H1 (cell line): ENCODE measurements around the gene RGL3. TPM values are rescaled to one million over a fixed set of nuclear protein-coding genes. Genes with fewer than 3 reads are reported as not detected.
A peak's percentile ranks its signal among the peaks of the same experiment; 100 is the strongest.

Experiments
- CTCF ChIA-PET: fragments of 300-600 bp; sonication (Branson Sonifier 250); formaldehyde crosslinking; loops from one replicate; lab custom pipeline; 2021; ENCODE audit not compliant: partially characterized antibody; lab: Charles Lee
- POLR2A ChIA-PET: fragments of 300-600 bp; sonication (Branson Sonifier 250); formaldehyde crosslinking; loops from one replicate; lab custom pipeline; 2021; ENCODE audit warnings: inconsistent platforms; ENCODE audit not compliant: partially characterized antibody; lab: Charles Lee
- DNase-seq, 2 experiments: peaks; one replicate each; pipeline versions ENCODE4 v3.0.0 to v3.0.0-alpha.2; 2010 to 2022; ENCODE audit warnings: low spot score in 2 of 2, low read depth in 1 of 2, mixed read lengths in 1 of 2
- FAIRE-seq: peaks from 2 replicates; lab custom pipeline; 2011; peaks lifted over from hg19 to GRCh38; lab: Jason Lieb, UNC
- H2AFZ ChIP-seq: 2 replicates; pipeline ENCODE4 v1.8.1; 2012; ENCODE audit warnings: low read length, inconsistent platforms
- H2AK5ac ChIP-seq: 2 replicates; pipeline ENCODE4 v1.6.1; 2013; ENCODE audit warnings: low read depth, low read length
- H2BK120ac ChIP-seq: replicated peaks from 2 replicates; pipeline ENCODE3; 2013; ENCODE audit warnings: low read depth, low read length, inconsistent platforms
- H2BK12ac ChIP-seq: 2 replicates; pipeline ENCODE4 v1.6.1; 2013; ENCODE audit warnings: low read depth, low read length
- H2BK15ac ChIP-seq: 2 replicates; pipeline ENCODE4 v1.6.1; 2013; ENCODE audit warnings: low read length
- H2BK20ac ChIP-seq: 2 replicates; pipeline ENCODE4 v1.6.1; 2013; ENCODE audit warnings: low read length
- H2BK5ac ChIP-seq: 2 replicates; pipeline ENCODE4 v1.6.1; 2013; ENCODE audit warnings: low read depth, low read length
- H3K14ac ChIP-seq: 2 replicates; pipeline ENCODE4 v1.6.1; 2013; ENCODE audit warnings: inconsistent platforms; ENCODE audit not compliant: insufficient read length
- H3K18ac ChIP-seq: 2 replicates; pipeline ENCODE4 v1.6.1; 2013; ENCODE audit warnings: low read length; ENCODE audit errors: extremely low read depth
- H3K23ac ChIP-seq: 2 replicates; pipeline ENCODE4 v1.6.1; 2013; ENCODE audit warnings: inconsistent platforms; ENCODE audit not compliant: insufficient read length
- H3K23me2 ChIP-seq: 2 replicates; pipeline ENCODE4 v1.6.1; 2013; ENCODE audit warnings: low read depth, low read length
- H3K27ac ChIP-seq: 2 replicates; pipeline ENCODE4 v1.6.1; 2011; ENCODE audit warnings: low read depth, low read length, inconsistent platforms
- H3K27me3 ChIP-seq, 4 experiments: replicated peaks in 1 of 4; 1 replicate in 1 of 4; 2 replicates in 3 of 4; pipeline versions ENCODE4 v1.6.1 to v1.8.1; 2011 to 2013; ENCODE audit warnings: low read length in 3 of 4, mild to moderate bottlenecking in 3 of 4, inconsistent platforms in 2 of 4, mixed read lengths in 2 of 4, moderate library complexity in 1 of 4; ENCODE audit not compliant: control insufficient read depth in 3 of 4, insufficient read depth in 3 of 4; ENCODE audit errors: extremely low read depth in 1 of 4
- H3K36me3 ChIP-seq, 4 experiments: 2 replicates each; pipeline versions ENCODE4 v1.6.1 to v1.8.1; 2011 to 2013; ENCODE audit warnings: mild to moderate bottlenecking in 4 of 4, low read length in 3 of 4, moderate library complexity in 2 of 4, control low read depth in 1 of 4, inconsistent platforms in 1 of 4; ENCODE audit not compliant: insufficient read depth in 4 of 4, control insufficient read depth in 2 of 4
- H3K4ac ChIP-seq: replicated peaks from 2 replicates; pipeline ENCODE3; 2013; ENCODE audit warnings: low read length, low read depth, mixed read lengths, inconsistent platforms; ENCODE audit not compliant: insufficient read length
- H3K4me1 ChIP-seq, 4 experiments: replicated peaks in 1 of 4; 1 replicate in 1 of 4; 2 replicates in 3 of 4; pipeline versions ENCODE4 v1.6.1 to v1.8.1; 2011 to 2013; ENCODE audit warnings: low read length in 3 of 4, inconsistent platforms in 2 of 4, mixed read lengths in 1 of 4; ENCODE audit not compliant: insufficient read depth in 4 of 4, control insufficient read depth in 3 of 4
- H3K4me2 ChIP-seq, 2 experiments: 2 replicates each; pipeline versions ENCODE4 v1.6.1 to v1.8.1; 2011 to 2013; ENCODE audit warnings: low read depth in 2 of 2, low read length in 2 of 2, control low read depth in 1 of 2, inconsistent platforms in 1 of 2, mild to moderate bottlenecking in 1 of 2; ENCODE audit not compliant: insufficient read depth in 1 of 2
- H3K4me3 ChIP-seq, 4 experiments: fragments of 200-600, 300-600 bp in 1 of 4; sonication (generic), shearing (Covaris generic), sonication (Bioruptor Twin) in 1 of 4; 2 replicates each; pipeline versions ENCODE4 v1.5.1 to v1.8.1; 2011 to 2016; ENCODE audit warnings: low read length in 4 of 4, low read depth in 3 of 4, control low read depth in 2 of 4, inconsistent platforms in 2 of 4, mild to moderate bottlenecking in 2 of 4, mixed read lengths in 1 of 4, moderate library complexity in 1 of 4; ENCODE audit not compliant: insufficient read depth in 2 of 4; ENCODE audit errors: extremely low read depth in 1 of 4
- H3K56ac ChIP-seq: replicated peaks from 2 replicates; pipeline ENCODE3; 2013; ENCODE audit warnings: low read depth, mild to moderate bottlenecking, mixed read lengths, low read length, inconsistent platforms; ENCODE audit not compliant: insufficient read length
- H3K79me1 ChIP-seq: 2 replicates; pipeline ENCODE4 v1.6.1; 2013; ENCODE audit warnings: low read depth, low read length, control low read depth
- H3K79me2 ChIP-seq, 2 experiments: 2 replicates each; pipeline versions ENCODE4 v1.6.1 to v1.8.1; 2012 to 2013; ENCODE audit warnings: low read length in 2 of 2, mild to moderate bottlenecking in 2 of 2, inconsistent platforms in 1 of 2; ENCODE audit not compliant: insufficient read depth in 2 of 2, control insufficient read depth in 1 of 2
- H3K9ac ChIP-seq, 4 experiments: replicated peaks in 1 of 4; 1 replicate in 1 of 4; 2 replicates in 3 of 4; pipeline versions ENCODE4 v1.6.1 to v1.8.1; 2011 to 2013; ENCODE audit warnings: low read depth in 3 of 4, low read length in 3 of 4, control low read depth in 2 of 4, mild to moderate bottlenecking in 2 of 4, moderate library complexity in 2 of 4, inconsistent platforms in 1 of 4; ENCODE audit errors: extremely low read depth in 1 of 4
- H3K9me3 ChIP-seq, 2 experiments: 2 replicates each; pipeline versions ENCODE4 v1.6.1 to v1.8.1; 2012 to 2013; ENCODE audit warnings: mild to moderate bottlenecking in 2 of 2, moderate library complexity in 2 of 2, control low read depth in 1 of 2, inconsistent platforms in 1 of 2, low read depth in 1 of 2, low read length in 1 of 2, mixed read lengths in 1 of 2; ENCODE audit not compliant: insufficient read depth in 2 of 2
- H4K20me1 ChIP-seq, 2 experiments: replicated peaks in 1 of 2; 2 replicates each; pipeline versions ENCODE3 to v1.8.1; 2011 to 2013; ENCODE audit warnings: inconsistent platforms in 2 of 2, low read length in 2 of 2, mild to moderate bottlenecking in 1 of 2; ENCODE audit not compliant: insufficient read depth in 2 of 2, control insufficient read depth in 1 of 2
- H4K5ac ChIP-seq: 2 replicates; pipeline ENCODE4 v1.6.1; 2013; ENCODE audit warnings: low read length, low read depth, mixed read lengths, inconsistent platforms; ENCODE audit not compliant: insufficient read length
- H4K8ac ChIP-seq: 2 replicates; pipeline ENCODE4 v1.8.0; 2013; ENCODE audit warnings: mild to moderate bottlenecking, moderate library complexity, low read length, inconsistent platforms; ENCODE audit not compliant: insufficient read depth; ENCODE audit errors: extremely low read depth
- H4K91ac ChIP-seq: replicated peaks from 2 replicates; pipeline ENCODE3; 2013; ENCODE audit warnings: low read length, mixed read lengths, inconsistent platforms; ENCODE audit not compliant: insufficient read length
- KDM1A ChIP-seq: fragments of 200-600, 300-600 bp; sonication (generic); IDR thresholded peaks from 2 replicates; pipeline ENCODE4 v1.7.1; 2016; ENCODE audit warnings: mild to moderate bottlenecking, low read length, borderline replicate concordance
- KDM4A ChIP-seq: IDR thresholded peaks from one replicate; pipeline ENCODE4 v1.7.1; 2012; ENCODE audit warnings: low read depth, mild to moderate bottlenecking, moderate library complexity, low read length, inconsistent platforms; ENCODE audit not compliant: severe bottlenecking
- RNF2 ChIP-seq: fragments of 200-900, 300-1000 bp; sonication (generic); IDR thresholded peaks from 2 replicates; pipeline ENCODE4 v1.7.1; 2016; ENCODE audit warnings: borderline replicate concordance, low read depth, mild to moderate bottlenecking, antibody characterized with exemption, low read length; ENCODE audit not compliant: poor library complexity, severe bottlenecking; ENCODE audit errors: missing control alignments
- SIX5 ChIP-seq: IDR thresholded peaks from 2 replicates; pipeline ENCODE4 v1.6.1; 2011; ENCODE audit warnings: mild to moderate bottlenecking, low read depth, low read length
- WGBS, 2 experiments: shearing (Covaris generic) in 1 of 2; methylation state at CpG; one replicate each; pipeline versions ENCODE4 v1.1.6 to v1.1.7; 2013 to 2015; ENCODE audit warnings: low lambda C conversion rate in 2 of 2, mixed read lengths in 2 of 2, inconsistent platforms in 1 of 2, low coverage in 1 of 2, missing lambda C conversion rate in 1 of 2; ENCODE audit not compliant: insufficient replicate concordance in 2 of 2, insufficient coverage in 1 of 2, insufficient read length in 1 of 2; ENCODE audit errors: extremely low coverage in 1 of 2, missing lambda C conversion rate in 1 of 2; 5-methylcytosine and 5-hydroxymethylcytosine counted together
- polyA plus RNA-seq, 7 experiments: library from polyadenylated mRNA; depleted of rRNA in 3 of 7; stranded (reverse) in 5 of 7; unstranded in 2 of 7; fragments of >200 nt in 5 of 7; fragments of 200-250 nt in 2 of 7; gene quantifications; 1 replicate in 5 of 7; 2 replicates in 1 of 7; 4 replicates in 1 of 7; pipeline versions ENCODE4 v1.2.1 to v1.2.3, GENCODE V29; 2011 to 2013; ENCODE audit warnings: missing spikeins in 2 of 7, mixed read lengths in 2 of 7
- total RNA-seq: library from RNA; stranded (reverse); fragmentation: NEBNext Ultra II Directional; extraction: Animal tissue kit (Norgen Biotek cat#: 25700); gene quantifications from 2 replicates; pipeline ENCODE4 v1.2.1, GENCODE V29; 2021

Gene RGL3
- total and polyA plus RNA-seq, 2 of the 8 experiments (the other 6 are each of a cell fraction or from before 2014, with no cell fraction given): 36.9 to 40.9 TPM

DNA sequence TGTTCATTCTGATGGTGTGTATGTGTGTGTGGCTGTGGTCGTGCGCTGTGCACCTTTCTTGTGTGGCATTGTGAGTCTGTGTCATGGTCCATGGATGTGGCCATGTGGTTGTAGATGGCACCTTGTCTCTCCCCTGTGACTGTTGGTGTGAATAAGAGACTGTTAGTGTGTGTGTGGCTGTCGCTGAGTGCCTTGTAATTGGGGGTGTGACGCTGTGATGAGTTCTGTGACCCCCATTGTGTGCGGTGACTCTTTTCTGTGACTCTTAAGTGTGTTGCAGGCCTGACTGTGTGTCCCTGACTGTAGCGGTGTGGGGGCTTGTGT, 63.1 kb downstream of the RGL3 start:
- no peaks in the 10 kb centered on the region for H3K9me3 ChIP-seq
- peaks cover 13% of the 10 kb centered on the region; the same call in 1 of the 2 replicates for H3K23me2 ChIP-seq
- CTCF ChIA-PET: no interaction called here
- peaks cover 3% of the 10 kb centered on the region; the same call in 1 of the 2 replicates for H3K79me1 ChIP-seq
- H2BK120ac ChIP-seq: no peak overlapping the region
- H3K4ac ChIP-seq: no peak overlapping the region
- H2BK20ac ChIP-seq: peak overlapping the region; percentile 61; the same call in 1 of the 2 replicates
- no peaks in the 10 kb centered on the region for H3K36me3 ChIP-seq
- no peak overlapping the region for H4K91ac ChIP-seq
- DNase-seq: no peak
- no peak overlapping the region for H3K14ac ChIP-seq
- H3K23ac ChIP-seq: no peak overlapping the region
- H4K20me1 ChIP-seq: peaks cover 0 to 5% of the 10 kb centered on the region in 2 experiments
- H3K27me3 ChIP-seq: peaks cover 0 to 17% (median 12%) of the 10 kb centered on the region in 4 experiments; a peak in 3 of 7 replicates
- no peak for TF ChIP-seq RNF2
- no peak for TF ChIP-seq KDM4A
- TF ChIP-seq KDM1A: no peak
- TF ChIP-seq SIX5: no peak
- H3K18ac ChIP-seq: no peak overlapping the region
- peaks cover 3 to 11% (median 8%) of the 10 kb centered on the region in 4 experiments for H3K4me1 ChIP-seq
- no peak overlapping the region for H2AFZ ChIP-seq
- no peaks in the 10 kb centered on the region for H3K79me2 ChIP-seq
- no peak for FAIRE-seq
- peak overlapping the region in 1 of 4 experiments; percentile 18; a peak in 1 of 7 replicates for H3K9ac ChIP-seq
- H3K4me2 ChIP-seq: peak overlapping the region; percentile 61 to 94
- WGBS, 2 experiments: 84% methylated on average over 6 of the region's 6 CpGs; no CpG with 5 or more reads in 1 of the 2 experiments
- no peak overlapping the region for H3K56ac ChIP-seq
- no peak overlapping the region for H4K5ac ChIP-seq
- POLR2A ChIA-PET: interaction anchor here (1.8 kb wide), 1 partner anchor 14 kb away, joined by 6 read pairs; no protein-coding TSS in a partner anchor
- H2AK5ac ChIP-seq: peak overlapping the region; percentile 97
- no peak overlapping the region for H3K27ac ChIP-seq
- H3K4me3 ChIP-seq: peak overlapping the region; percentile 22 to 61 (median 36); a peak in 5 of 8 replicates
- peak overlapping the region; percentile 95; the same call in 1 of the 2 replicates for H2BK15ac ChIP-seq
- H4K8ac ChIP-seq: no peak overlapping the region
- peak overlapping the region; percentile 90 for H2BK12ac ChIP-seq
- peak overlapping the region; percentile 85; the same call in 1 of the 2 replicates for H2BK5ac ChIP-seq
